Erythroblast (primary cell): ENCODE results near the gene NR2C2.

Experiments
- GATA1 ChIP-seq: IDR thresholded peaks from 2 replicates; pipeline ENCODE4 v1.6.1; 2011; ENCODE audit warnings: low read depth, mild to moderate bottlenecking, control low read depth, low read length, moderate library complexity
- POLR2A ChIP-seq: IDR thresholded peaks from 2 replicates; pipeline ENCODE4 v1.6.1; 2011; ENCODE audit warnings: mild to moderate bottlenecking, low read length

GRCh38 chr3:14926592-14926991 is 20.8 kb upstream of the NR2C2 start:
- TF ChIP-seq POLR2A: no peak
- TF ChIP-seq GATA1: no peak
